ENCODE results near the gene NFIX.

NFIX gene

DNA sequence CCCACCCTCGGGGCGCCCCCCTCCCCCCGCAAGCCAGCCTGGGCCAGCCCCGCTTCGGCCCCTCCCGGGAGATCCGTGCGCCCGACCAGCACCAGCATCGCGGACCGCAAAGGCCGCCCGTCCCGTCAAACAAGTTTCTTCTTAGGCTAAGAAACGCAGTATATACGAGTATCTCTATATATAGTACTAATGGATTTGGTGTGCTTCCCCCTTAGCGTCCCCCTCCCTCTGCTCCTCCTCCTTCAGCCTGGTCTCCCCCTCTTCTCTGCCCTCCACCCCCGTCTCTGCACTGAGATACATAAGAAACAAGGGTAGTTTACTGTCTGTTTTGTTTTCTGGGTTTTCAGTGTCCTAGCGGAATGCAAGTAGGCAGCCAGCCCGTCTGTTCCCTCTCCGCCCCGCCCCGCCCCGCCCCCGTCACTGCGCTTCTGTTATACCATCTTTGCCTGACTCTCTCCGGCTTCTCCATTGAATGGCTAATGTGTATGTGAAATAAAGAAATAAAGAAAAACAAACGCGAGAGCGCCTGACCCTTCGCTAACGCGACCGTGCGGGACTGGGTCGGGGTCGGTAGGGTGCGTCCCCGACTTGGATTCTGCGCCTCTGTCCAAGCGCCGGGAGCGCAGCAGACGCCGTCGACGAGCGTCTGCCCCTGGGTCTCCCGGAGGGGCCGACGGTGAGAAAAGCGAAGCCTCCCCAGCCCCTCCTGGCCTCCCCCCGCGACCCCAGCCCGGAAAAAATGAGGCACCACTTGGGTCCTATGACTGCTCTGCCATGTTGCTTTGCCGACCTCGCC is 103.2 kb downstream of the NFIX start:
- no peak overlapping the region for H3K4me3 ChIP-seq (ENCODE audit: low read depth, low read length)
- in situ Hi-C loops (cut with HindIII; ENCODE audit: low sequenced_read_pairs): no loop called here
- TF ChIP-seq, protein P1, sequence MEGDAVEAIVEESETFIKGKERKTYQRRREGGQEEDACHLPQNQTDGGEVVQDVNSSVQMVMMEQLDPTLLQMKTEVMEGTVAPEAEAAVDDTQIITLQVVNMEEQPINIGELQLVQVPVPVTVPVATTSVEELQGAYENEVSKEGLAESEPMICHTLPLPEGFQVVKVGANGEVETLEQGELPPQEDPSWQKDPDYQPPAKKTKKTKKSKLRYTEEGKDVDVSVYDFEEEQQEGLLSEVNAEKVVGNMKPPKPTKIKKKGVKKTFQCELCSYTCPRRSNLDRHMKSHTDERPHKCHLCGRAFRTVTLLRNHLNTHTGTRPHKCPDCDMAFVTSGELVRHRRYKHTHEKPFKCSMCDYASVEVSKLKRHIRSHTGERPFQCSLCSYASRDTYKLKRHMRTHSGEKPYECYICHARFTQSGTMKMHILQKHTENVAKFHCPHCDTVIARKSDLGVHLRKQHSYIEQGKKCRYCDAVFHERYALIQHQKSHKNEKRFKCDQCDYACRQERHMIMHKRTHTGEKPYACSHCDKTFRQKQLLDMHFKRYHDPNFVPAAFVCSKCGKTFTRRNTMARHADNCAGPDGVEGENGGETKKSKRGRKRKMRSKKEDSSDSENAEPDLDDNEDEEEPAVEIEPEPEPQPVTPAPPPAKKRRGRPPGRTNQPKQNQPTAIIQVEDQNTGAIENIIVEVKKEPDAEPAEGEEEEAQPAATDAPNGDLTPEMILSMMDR (IDR thresholded peaks at IDR 0.05; ENCODE audit: low read depth, low read length): no peak
- peak; percentile 67 for DNase-seq (ENCODE audit: low read depth, low spot score)

DNA sequence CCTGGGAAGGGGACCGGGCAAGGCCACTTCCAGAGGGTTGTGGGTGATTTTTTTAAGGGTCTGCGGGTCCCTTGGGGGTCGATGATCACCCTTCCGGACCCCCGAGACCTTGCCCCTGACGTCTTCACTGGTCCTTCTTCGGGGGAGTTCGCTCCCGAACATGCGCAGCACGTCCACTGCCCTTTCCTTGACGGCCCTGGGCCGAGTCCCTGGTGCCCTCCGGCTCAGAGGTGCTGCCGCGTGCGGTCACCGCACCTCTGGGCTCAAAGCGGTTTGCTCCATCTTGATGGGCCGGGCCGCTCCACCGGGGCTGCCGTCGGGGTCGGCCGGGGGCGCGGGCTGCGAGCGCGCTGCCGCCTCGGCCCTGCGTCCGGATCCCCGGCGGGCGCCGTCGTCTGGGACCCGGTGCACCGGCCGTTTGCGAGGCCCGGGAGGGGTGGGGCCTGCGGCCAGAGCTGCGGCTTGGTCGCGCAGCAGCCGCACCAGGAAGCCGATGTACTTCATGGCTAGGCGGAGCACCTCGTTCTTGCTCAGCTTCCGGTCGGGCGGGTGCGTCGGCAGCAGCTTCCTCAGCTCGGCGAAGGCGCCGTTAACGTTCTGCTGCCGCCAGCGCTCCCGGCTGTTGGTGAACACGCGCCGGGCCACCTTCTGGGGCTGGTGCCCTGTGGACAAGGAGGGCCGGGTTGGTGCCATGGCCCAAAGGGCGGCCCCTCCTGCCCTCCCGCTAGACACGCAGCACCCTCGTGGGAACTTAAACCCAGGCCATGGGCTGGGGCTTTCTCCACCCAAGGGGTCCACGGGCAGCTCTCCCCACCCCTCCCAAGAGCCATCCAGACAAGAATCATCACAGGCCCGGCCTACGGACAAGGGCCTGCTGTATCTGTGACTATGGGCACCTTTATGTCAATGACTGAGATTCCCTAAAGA is 104.1 kb downstream of the NFIX start:
- H3K4me3 ChIP-seq (ENCODE audit: low read depth, low read length): no peak overlapping the region
- no peak for DNase-seq (ENCODE audit: low read depth, low spot score)
- TF ChIP-seq, protein P1 (IDR thresholded peaks at IDR 0.05; ENCODE audit: low read depth, low read length): no peak
- in situ Hi-C loops (cut with HindIII; ENCODE audit: low sequenced_read_pairs): no loop called here

DNA sequence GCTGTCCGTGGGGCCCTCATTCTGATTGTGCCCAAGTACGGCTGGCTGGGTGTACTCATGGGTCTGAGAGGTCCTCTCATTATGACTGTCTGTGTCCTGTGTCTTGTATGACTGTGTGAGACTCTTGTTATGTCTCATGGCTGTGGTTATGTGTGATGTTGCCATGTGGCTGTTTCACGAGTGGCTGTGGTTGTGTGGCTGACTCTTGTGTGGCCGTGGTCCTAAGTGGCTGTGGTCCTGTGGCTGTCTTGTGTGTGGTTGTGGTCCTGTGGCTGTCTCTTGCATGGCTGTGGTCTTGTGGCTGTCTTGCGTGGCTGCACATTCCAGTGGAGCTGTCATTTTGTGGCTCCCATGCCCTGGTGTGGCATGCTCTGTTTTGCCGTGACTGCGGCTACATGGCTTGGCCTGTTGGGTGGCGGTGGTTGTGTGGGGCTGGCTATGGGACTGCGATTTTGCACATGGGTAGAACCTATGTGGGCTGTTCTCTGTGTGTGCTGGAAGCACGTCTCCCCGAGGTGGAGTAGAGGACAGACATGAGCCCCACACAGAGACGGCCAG is 104.8 kb downstream of the NFIX start:
- H3K4me3 ChIP-seq (ENCODE audit: low read depth, low read length): no peak overlapping the region
- in situ Hi-C loops (cut with HindIII; ENCODE audit: low sequenced_read_pairs): no loop called here
- TF ChIP-seq, protein P1 (IDR thresholded peaks at IDR 0.05; ENCODE audit: low read depth, low read length): no peak
- no peak for DNase-seq (ENCODE audit: low read depth, low spot score)

DNA sequence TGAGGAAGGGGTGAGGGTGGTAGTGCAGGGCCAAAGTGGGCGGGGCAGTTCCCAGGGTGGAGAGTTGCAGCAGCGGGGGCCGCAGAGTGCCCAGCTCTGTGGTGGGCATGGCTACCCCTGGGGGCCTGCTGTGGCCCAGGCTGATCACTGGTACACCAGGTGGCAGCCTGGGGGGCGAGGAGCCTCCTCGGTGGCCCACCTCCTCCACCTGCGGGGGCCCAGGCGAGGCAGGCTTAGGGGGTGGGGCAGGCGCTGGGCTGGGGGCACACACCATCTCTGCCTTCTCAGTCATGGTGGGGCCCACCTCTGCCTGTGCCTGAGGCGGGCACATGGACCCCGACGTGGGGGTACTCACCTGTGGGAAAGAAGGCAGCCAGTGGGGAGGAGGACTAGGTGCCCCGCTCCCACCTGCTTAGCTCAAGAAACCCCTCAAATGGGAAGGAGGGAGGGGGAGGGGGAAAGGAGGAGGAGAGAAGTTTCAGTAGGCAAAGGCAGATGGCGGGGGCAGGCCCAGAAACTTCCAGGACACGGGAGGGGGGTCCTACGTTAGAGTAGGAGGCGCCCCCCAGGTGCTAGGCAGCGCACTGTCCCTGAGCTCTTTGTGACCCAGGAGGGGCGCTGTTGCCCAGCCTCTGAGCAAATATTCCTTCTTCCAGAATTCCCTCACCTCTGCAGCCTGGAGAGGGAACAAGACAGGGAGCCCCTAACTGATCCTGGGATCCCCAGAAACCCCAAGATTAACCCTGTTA is 105.7 kb downstream of the NFIX start:
- H3K4me3 ChIP-seq (ENCODE audit: low read depth, low read length): no peak overlapping the region
- DNase-seq (ENCODE audit: low read depth, low spot score): no peak
- in situ Hi-C loops (cut with HindIII; ENCODE audit: low sequenced_read_pairs): no loop called here
- TF ChIP-seq, protein P1 (IDR thresholded peaks at IDR 0.05; ENCODE audit: low read depth, low read length): peak; percentile 39

DNA sequence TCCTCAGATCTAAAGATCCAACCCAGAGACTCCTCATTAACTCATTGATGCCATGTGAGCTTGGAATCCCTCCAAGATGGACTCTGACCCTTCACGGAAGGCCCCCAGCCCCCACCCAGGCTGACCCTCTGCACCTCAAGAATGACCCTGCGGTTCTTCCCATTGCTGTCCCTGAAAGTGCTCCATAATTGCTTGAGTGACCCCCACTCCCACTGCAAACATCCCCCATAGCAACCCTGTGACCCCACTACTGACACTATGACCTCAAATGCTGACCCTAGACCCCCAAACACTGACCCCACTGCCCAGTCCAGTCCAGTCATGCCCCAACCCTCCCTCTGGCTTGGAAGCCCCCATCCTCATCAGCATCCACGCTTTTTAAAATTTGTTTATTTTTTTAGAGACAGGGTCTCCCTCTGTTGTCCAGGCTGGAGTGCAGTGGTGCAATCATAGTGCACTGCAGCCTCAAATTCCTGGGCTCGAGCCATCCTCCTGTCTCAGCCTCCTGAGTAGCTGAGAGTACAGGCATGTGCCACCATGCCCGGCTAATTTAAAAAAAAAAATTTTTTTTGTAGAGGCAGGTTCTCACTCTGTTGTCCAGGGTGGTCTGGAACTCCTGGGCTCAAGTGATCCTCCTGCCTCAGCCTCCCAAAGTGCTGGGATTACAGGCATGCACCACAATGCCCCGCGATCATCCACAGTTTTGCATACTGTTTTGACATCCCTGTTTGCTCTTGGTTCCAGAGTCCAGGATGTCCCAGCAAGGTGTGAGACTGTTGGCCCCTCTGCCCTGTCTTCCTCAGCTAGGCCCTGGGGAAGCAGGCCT is 106.5 kb downstream of the NFIX start:
- in situ Hi-C loops (cut with HindIII; ENCODE audit: low sequenced_read_pairs): no loop called here
- no peak for DNase-seq (ENCODE audit: low read depth, low spot score)
- no peak overlapping the region for H3K4me3 ChIP-seq (ENCODE audit: low read depth, low read length)
- TF ChIP-seq, protein P1 (IDR thresholded peaks at IDR 0.05; ENCODE audit: low read depth, low read length): no peak

All from astrocyte of the spinal cord (primary cell).